Globus pallidus (tissue), 1 donor: ENCODE data around the gene DROSHA.
"Not testable (repeated sequence)": the region's sequence is repeated elsewhere in the genome, so short reads cannot be mapped to it uniquely, and the experiment has no call there.

ENCODE experiments used
- DNase-seq: peaks from one replicate; pipeline ENCODE4 v3.0.0-alpha.2; 2015; ENCODE audit warnings: low spot score

Gene DROSHA

GRCh38 chr5:31415009-31415923 is 116.6 kb downstream of the DROSHA start:
- DNase-seq = no peak

- no peak for DNase-seq
Measured at GRCh38 chr5:31413030-31413812, 118.7 kb downstream of the DROSHA start.

GRCh38 chr5:31412324-31412723 is 119.6 kb downstream of the DROSHA start:
- DNase-seq = no peak

- DNase-seq = peak; percentile 69
Measured at GRCh38 chr5:31410089-31410488, 121.8 kb downstream of the DROSHA start.

GRCh38 chr5:31408814-31409213 is 123.1 kb downstream of the DROSHA start:
- no peak for DNase-seq

- DNase-seq = no peak
Measured at GRCh38 chr5:31407921-31408693, 123.8 kb downstream of the DROSHA start.

- DNase-seq = no peak
Measured at GRCh38 chr5:31404325-31404724, 127.6 kb downstream of the DROSHA start.

GRCh38 chr5:31401691-31402090 is 130.2 kb downstream of the DROSHA start:
- DNase-seq = no peak

GRCh38 chr5:31397926-31398557 is 133.9 kb downstream of the DROSHA start:
- no peak for DNase-seq

GRCh38 chr5:31396611-31397295 is 135.1 kb downstream of the DROSHA start:
- no peak for DNase-seq

GRCh38 chr5:31395450-31396045 is 136.3 kb downstream of the DROSHA start:
- DNase-seq = not testable (repeated sequence)

- DNase-seq = no peak
Measured at GRCh38 chr5:31393126-31393525, 138.8 kb downstream of the DROSHA start.

GRCh38 chr5:31392061-31392460 is 139.8 kb downstream of the DROSHA start:
- DNase-seq = no peak

GRCh38 chr5:31390256-31390655 is 141.6 kb downstream of the DROSHA start:
- DNase-seq = no peak

- DNase-seq = no peak
Measured at GRCh38 chr5:31385774-31386537, 145.9 kb downstream of the DROSHA start.

GRCh38 chr5:31383734-31384133 is 148.2 kb downstream of the DROSHA start:
- no peak for DNase-seq

- no peak for DNase-seq
Measured at GRCh38 chr5:31382051-31382878, 149.6 kb downstream of the DROSHA start.

- no peak for DNase-seq
Measured at GRCh38 chr5:31381299-31381698, 150.6 kb downstream of the DROSHA start.

GRCh38 chr5:31380049-31380448 is 151.8 kb downstream of the DROSHA start:
- no peak for DNase-seq
